ENCODE results near the gene TTC21A.

DNA sequence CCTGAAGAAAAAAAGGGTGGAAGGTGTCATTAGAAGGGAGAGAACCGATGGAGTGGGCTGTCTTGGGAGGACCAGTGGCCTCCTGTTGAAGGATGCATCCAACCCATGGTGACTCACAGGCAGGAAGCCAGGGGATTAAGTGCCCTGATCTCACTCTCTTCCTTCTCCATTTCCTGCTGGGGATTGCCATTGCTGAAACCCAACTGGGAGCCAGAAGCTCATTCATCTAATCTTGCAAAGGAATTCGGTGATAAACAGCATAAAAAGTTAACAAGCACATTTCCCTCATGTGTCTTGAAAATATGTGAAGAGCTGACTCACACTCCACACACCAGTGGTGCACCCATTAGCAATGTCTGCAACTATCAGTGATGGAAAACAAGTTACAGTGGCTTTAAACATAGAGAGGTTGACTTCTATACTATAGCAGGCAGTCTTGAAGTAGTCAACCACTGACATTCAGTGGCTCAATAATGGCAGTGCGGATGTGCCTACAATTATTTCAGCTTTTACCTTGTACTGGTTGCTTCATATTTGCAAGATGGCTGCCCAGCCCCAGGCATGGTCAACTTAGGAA lies 58.7 kb downstream of the TTC21A start:
- TF ChIP-seq, protein P1, sequence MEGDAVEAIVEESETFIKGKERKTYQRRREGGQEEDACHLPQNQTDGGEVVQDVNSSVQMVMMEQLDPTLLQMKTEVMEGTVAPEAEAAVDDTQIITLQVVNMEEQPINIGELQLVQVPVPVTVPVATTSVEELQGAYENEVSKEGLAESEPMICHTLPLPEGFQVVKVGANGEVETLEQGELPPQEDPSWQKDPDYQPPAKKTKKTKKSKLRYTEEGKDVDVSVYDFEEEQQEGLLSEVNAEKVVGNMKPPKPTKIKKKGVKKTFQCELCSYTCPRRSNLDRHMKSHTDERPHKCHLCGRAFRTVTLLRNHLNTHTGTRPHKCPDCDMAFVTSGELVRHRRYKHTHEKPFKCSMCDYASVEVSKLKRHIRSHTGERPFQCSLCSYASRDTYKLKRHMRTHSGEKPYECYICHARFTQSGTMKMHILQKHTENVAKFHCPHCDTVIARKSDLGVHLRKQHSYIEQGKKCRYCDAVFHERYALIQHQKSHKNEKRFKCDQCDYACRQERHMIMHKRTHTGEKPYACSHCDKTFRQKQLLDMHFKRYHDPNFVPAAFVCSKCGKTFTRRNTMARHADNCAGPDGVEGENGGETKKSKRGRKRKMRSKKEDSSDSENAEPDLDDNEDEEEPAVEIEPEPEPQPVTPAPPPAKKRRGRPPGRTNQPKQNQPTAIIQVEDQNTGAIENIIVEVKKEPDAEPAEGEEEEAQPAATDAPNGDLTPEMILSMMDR (IDR thresholded peaks at IDR 0.05; ENCODE audit: low read length), result no peak
- no peak for TF ChIP-seq EZH2 (optimal IDR thresholded peaks at IDR 0.05; ENCODE audit: low read depth, low read length)
